PFSK-1 (cell line): ENCODE results near the gene SEMA3E.

Source experiments
- POLR2AphosphoS5 ChIP-seq: IDR thresholded peaks from 2 replicates; pipeline ENCODE4 v1.6.1; 2012; ENCODE audit warnings: low read depth, mild to moderate bottlenecking, control low read depth, low read length, moderate library complexity
- REST ChIP-seq, 2 experiments: IDR thresholded peaks; 2 replicates each; pipeline versions ENCODE4 v1.6.1 to v1.8.0; 2011 to 2012; ENCODE audit warnings: low read depth in 2 of 2, low read length in 2 of 2, control low read depth in 1 of 2, inconsistent platforms in 1 of 2, mild to moderate bottlenecking in 1 of 2, moderate library complexity in 1 of 2; ENCODE audit not compliant: insufficient read depth in 1 of 2
- SIN3A ChIP-seq: IDR thresholded peaks from 2 replicates; pipeline ENCODE4 v1.6.1; 2012; ENCODE audit warnings: mild to moderate bottlenecking, low read length, moderate library complexity, borderline replicate concordance; ENCODE audit not compliant: insufficient read depth

- no peak for TF ChIP-seq SIN3A
- no peak for TF ChIP-seq REST (IDR thresholded peaks at IDR 0.05; ENCODE audit: insufficient read depth in 1 of 2, low read depth in 2 of 2, low read length in 2 of 2)
- no peak for TF ChIP-seq POLR2AphosphoS5
Observed at GRCh38 chr7:83649701-83650100, 762 bp upstream of the SEMA3E start.
